ENCODE results near the gene CDKN2A.

CDKN2A gene

GRCh38 chr9:21994556-21995005 is 389 bp upstream of the CDKN2A start, which contains the start of gene CDKN2B-AS1:
TSS of gene CDKN2B-AS1 (plus strand) at chr9:21994791.
- no peaks in the 10 kb centered on the region for H3K9me3 ChIP-seq (ENCODE audit: insufficient read depth, low read length, severe bottlenecking)
- H3K27ac ChIP-seq (ENCODE audit: low read length) = peak within 1 kb of the TSS; percentile 99
- ATAC-seq (ENCODE audit: insufficient read depth, low read depth) (peak; percentile 69), DNase-seq (peak; percentile 91)
- peaks cover 57% of the 10 kb centered on the region for H3K4me1 ChIP-seq (ENCODE audit: insufficient read depth, low read length)
- no peaks in the 10 kb centered on the region for H3K27me3 ChIP-seq (ENCODE audit: insufficient read depth, low read length, poor library complexity)
- TF ChIP-seq CTCF (IDR thresholded peaks at IDR 0.05; ENCODE audit: borderline replicate concordance, extremely low read depth, low read length, poor library complexity, severe bottlenecking) (peak; percentile 20), EZH2 (IDR thresholded peaks at IDR 0.05; ENCODE audit: borderline replicate concordance, low read depth, low read length, severe bottlenecking) (no peak)
- peaks cover 97% of the 10 kb centered on the region for H3K79me2 ChIP-seq (ENCODE audit: insufficient read depth, low read length)
- peak within 1 kb of the TSS; percentile 74 for H3K4me2 ChIP-seq (ENCODE audit: insufficient read depth, low read length)
- H3K9ac ChIP-seq (ENCODE audit: low read depth, low read length) = peak within 1 kb of the TSS; percentile 97
- H3K36me3 ChIP-seq (ENCODE audit: insufficient read depth, low read length) = peaks cover 41% of the 10 kb centered on the region
- H2AFZ ChIP-seq (ENCODE audit: low read depth, low read length) = peak within 1 kb of the TSS; percentile 64
- peak within 1 kb of the TSS; percentile 53 to 71 for H3K4me3 ChIP-seq (ENCODE audit: low read depth in 1 of 2, low read length in 2 of 2)
- peaks cover 23% of the 10 kb centered on the region; the same call in 1 of the 2 replicates for H4K20me1 ChIP-seq (ENCODE audit: insufficient read depth, low read length)

GRCh38 chr9:21993007-21993406 is 1.2 kb downstream of the CDKN2A start:
- Histone ChIP-seq H3K79me2 (ENCODE audit: insufficient read depth, low read length) (peaks cover 97% of the 10 kb centered on the region), H3K4me3 (ENCODE audit: low read depth in 1 of 2, low read length in 2 of 2) (peak overlapping the region; percentile 39 to 71; a peak in 3 of 4 replicates)

GRCh38 chr9:21991072-21991959 is 2.9 kb downstream of the CDKN2A start:
- peak overlapping the region; percentile 39 to 71 for H3K4me3 ChIP-seq (ENCODE audit: low read depth in 1 of 2, low read length in 2 of 2)
- peak overlapping the region; percentile 74 for H3K4me2 ChIP-seq (ENCODE audit: insufficient read depth, low read length)
- DNase-seq (no peak), ATAC-seq (ENCODE audit: insufficient read depth, low read depth) (no peak)
- no peaks in the 10 kb centered on the region for H3K9me3 ChIP-seq (ENCODE audit: insufficient read depth, low read length, severe bottlenecking)
- no peak overlapping the region for H2AFZ ChIP-seq (ENCODE audit: low read depth, low read length)
- H3K27me3 ChIP-seq (ENCODE audit: insufficient read depth, low read length, poor library complexity) = no peaks in the 10 kb centered on the region
- peaks cover 33% of the 10 kb centered on the region for H3K36me3 ChIP-seq (ENCODE audit: insufficient read depth, low read length)
- H3K9ac ChIP-seq (ENCODE audit: low read depth, low read length) = peak overlapping the region; percentile 97
- peaks cover 13% of the 10 kb centered on the region; the same call in 1 of the 2 replicates for H4K20me1 ChIP-seq (ENCODE audit: insufficient read depth, low read length)
- TF ChIP-seq CTCF (IDR thresholded peaks at IDR 0.05; ENCODE audit: borderline replicate concordance, extremely low read depth, low read length, poor library complexity, severe bottlenecking) (no peak), EZH2 (IDR thresholded peaks at IDR 0.05; ENCODE audit: borderline replicate concordance, low read depth, low read length, severe bottlenecking) (no peak)
- peak overlapping the region; percentile 72 for H3K27ac ChIP-seq (ENCODE audit: low read length)
- peaks cover 57% of the 10 kb centered on the region for H3K4me1 ChIP-seq (ENCODE audit: insufficient read depth, low read length)
- H3K79me2 ChIP-seq (ENCODE audit: insufficient read depth, low read length) = peaks cover 97% of the 10 kb centered on the region

More at GRCh38 chr9:21993007-21993406, 1.2 kb downstream of the CDKN2A start:
- ATAC-seq (ENCODE audit: insufficient read depth, low read depth) (no peak), DNase-seq (no peak)
- H3K4me1 ChIP-seq (ENCODE audit: insufficient read depth, low read length) = peaks cover 57% of the 10 kb centered on the region
- H3K27ac ChIP-seq (ENCODE audit: low read length) = peak overlapping the region; percentile 89
- H4K20me1 ChIP-seq (ENCODE audit: insufficient read depth, low read length) = peaks cover 24% of the 10 kb centered on the region; the same call in 1 of the 2 replicates
- peaks cover 46% of the 10 kb centered on the region for H3K36me3 ChIP-seq (ENCODE audit: insufficient read depth, low read length)
- H2AFZ ChIP-seq (ENCODE audit: low read depth, low read length) = peak overlapping the region; percentile 63; the same call in 1 of the 2 replicates
- H3K9me3 ChIP-seq (ENCODE audit: insufficient read depth, low read length, severe bottlenecking) = no peaks in the 10 kb centered on the region
- H3K9ac ChIP-seq (ENCODE audit: low read depth, low read length) = peak overlapping the region; percentile 97
- no peak for TF ChIP-seq EZH2 (IDR thresholded peaks at IDR 0.05; ENCODE audit: borderline replicate concordance, low read depth, low read length, severe bottlenecking)
- TF ChIP-seq CTCF (IDR thresholded peaks at IDR 0.05; ENCODE audit: borderline replicate concordance, extremely low read depth, low read length, poor library complexity, severe bottlenecking) = no peak
- H3K27me3 ChIP-seq (ENCODE audit: insufficient read depth, low read length, poor library complexity) = no peaks in the 10 kb centered on the region
- H3K4me2 ChIP-seq (ENCODE audit: insufficient read depth, low read length) = peak overlapping the region; percentile 74

All from DND-41 (cell line).